Measurements from ENCODE around the gene PGBD5.

Gene PGBD5

GRCh38 chr1:230301822-230302221 is 124.3 kb downstream of the PGBD5 start:
- in situ Hi-C loops (cut with HindIII; ENCODE audit: low sequenced_read_pairs), result no loop called here
- TF ChIP-seq, protein P1, sequence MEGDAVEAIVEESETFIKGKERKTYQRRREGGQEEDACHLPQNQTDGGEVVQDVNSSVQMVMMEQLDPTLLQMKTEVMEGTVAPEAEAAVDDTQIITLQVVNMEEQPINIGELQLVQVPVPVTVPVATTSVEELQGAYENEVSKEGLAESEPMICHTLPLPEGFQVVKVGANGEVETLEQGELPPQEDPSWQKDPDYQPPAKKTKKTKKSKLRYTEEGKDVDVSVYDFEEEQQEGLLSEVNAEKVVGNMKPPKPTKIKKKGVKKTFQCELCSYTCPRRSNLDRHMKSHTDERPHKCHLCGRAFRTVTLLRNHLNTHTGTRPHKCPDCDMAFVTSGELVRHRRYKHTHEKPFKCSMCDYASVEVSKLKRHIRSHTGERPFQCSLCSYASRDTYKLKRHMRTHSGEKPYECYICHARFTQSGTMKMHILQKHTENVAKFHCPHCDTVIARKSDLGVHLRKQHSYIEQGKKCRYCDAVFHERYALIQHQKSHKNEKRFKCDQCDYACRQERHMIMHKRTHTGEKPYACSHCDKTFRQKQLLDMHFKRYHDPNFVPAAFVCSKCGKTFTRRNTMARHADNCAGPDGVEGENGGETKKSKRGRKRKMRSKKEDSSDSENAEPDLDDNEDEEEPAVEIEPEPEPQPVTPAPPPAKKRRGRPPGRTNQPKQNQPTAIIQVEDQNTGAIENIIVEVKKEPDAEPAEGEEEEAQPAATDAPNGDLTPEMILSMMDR (IDR thresholded peaks at IDR 0.05; ENCODE audit: low read depth, low read length), result no peak
- H3K4me3 ChIP-seq (ENCODE audit: low read depth, low read length), result no peak overlapping the region
- no peak for DNase-seq (ENCODE audit: low read depth, low spot score)

DNA sequence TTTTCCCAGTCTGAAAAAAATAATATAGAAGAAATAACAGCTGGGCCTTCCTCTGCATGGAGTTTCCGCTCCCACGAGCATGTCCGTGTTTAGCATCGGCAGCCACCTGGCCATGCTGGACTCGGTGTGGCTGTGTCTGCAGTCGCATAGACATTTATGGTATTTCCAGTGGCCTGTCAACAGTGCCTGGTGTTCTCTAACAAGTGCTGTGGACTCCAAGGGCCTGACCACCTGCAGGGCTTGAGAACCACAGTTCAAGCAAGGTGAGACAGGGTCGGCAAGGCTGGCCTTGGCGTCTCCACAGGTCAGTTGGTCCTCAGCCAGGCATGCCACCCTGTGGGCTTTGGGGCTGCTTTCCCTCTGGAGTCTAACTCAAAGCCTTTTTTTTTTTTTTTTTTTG is 124.8 kb downstream of the PGBD5 start:
- no peak for DNase-seq (ENCODE audit: low read depth, low spot score)
- in situ Hi-C loops (cut with HindIII; ENCODE audit: low sequenced_read_pairs), result no loop called here
- TF ChIP-seq, protein P1 (IDR thresholded peaks at IDR 0.05; ENCODE audit: low read depth, low read length), result no peak
- H3K4me3 ChIP-seq (ENCODE audit: low read depth, low read length), result no peak overlapping the region

DNA sequence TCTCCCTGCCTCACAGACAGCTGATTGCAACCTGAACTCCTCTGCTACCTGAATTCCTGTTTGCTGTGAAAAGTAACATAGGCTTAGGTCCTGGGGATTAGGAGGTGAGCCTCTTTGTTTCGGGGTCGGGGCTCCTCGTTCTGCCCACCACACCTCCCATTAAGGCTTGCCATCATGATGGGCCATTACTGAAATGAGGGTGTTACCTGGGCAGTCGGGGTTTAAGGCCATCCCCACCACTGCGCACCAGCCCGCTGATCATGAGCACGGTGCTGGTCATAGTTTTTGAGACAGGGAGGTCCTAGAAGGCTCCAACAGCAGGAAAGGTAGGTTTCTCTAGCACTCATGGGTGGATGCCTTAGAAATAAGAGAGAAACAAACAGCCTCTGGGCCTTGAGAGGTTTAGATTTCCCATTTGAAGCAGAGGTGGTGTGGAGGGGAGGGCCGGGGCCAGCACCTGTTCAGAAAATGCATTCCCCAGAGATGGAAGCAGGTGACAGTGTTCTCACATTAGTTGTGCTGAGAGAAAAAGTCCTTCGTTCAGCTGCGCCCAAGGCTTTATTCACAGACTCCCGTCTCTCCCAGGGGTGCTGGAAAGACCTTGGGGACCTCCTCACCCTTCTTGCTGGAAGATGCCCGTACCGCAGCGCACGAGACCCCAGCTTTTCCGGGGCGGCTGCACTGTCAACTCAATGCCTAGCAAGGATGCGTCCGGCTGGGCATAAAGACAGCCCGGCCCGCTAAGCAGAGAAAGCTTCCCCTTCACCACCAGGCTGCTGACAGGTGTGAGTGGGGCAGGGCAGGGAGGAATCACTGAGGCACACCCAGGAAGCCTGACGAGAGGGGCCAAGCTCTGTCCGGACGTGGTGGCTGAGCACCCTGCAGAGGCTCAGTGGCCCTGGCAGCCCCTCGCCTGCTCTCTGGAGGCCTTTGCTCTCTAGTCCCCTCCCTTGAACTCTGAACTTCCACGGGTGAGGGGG is 125.5 kb downstream of the PGBD5 start:
- no peak overlapping the region for H3K4me3 ChIP-seq (ENCODE audit: low read depth, low read length)
- TF ChIP-seq, protein P1 (IDR thresholded peaks at IDR 0.05; ENCODE audit: low read depth, low read length), result no peak
- DNase-seq (ENCODE audit: low read depth, low spot score), result no peak
- in situ Hi-C loops (cut with HindIII; ENCODE audit: low sequenced_read_pairs), result no loop called here

DNA sequence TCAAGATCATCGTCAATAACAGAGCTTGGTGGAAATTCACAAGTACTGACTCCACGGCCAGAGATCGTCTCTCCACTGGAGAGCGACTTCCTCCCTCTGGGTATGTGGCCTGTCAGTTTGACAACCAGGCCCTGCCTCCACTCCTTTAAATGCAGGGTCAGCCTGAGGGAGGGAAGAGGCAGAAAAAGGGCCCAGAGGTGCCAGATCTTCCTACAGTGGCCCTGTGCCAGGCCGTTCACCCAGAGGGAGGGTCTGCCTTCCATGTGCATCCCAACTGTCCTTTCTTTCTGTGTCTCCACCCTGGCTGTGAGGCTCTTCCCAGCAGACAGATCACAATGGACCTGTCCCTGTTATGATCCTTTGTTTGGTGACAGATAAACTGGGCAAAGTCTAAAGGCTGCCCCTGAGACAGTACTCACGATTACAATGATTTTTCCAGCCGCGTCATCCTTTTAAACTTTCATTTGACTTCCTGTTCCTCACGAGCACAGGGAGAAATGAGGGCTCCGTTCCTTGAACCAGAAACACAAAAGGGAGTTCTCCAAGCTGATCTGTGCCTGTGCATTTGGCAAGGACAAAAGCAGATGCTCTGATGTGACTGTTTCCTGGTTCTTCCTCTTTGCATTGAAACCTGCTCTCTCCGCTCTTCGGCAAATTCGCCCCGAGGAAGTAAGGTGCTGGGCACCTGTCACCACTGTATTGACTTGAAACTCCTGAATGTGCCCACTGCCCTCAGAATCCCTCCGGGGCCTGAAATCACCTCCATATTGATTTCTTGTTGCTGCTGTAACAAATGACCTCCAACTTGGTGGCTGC is 126.7 kb downstream of the PGBD5 start:
- no peak overlapping the region for H3K4me3 ChIP-seq (ENCODE audit: low read depth, low read length)
- TF ChIP-seq, protein P1 (IDR thresholded peaks at IDR 0.05; ENCODE audit: low read depth, low read length), result no peak
- DNase-seq (ENCODE audit: low read depth, low spot score), result no peak
- in situ Hi-C loops (cut with HindIII; ENCODE audit: low sequenced_read_pairs), result no loop called here

DNA sequence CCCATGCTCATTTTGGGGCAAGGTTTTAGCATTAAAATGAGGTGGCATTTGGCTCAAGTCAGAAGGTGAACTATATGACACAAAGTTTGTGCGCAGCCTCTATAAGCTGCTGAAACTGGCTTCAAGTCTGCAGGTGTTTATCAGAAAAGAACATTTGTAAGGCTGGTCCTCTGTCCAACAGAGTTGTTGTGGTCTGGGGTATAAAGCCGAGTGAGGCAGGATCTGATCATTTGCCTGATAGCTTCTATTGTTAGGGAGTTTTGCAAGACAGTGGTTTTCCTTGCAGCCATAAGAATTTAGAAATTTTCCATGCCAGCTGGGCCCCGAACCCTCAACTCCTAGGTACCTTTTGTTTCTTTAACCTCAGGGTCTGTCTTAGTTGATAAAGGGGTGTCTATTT is 130.8 kb downstream of the PGBD5 start:
- H3K4me3 ChIP-seq (ENCODE audit: low read depth, low read length), result no peak overlapping the region
- TF ChIP-seq, protein P1 (IDR thresholded peaks at IDR 0.05; ENCODE audit: low read depth, low read length), result no peak
- in situ Hi-C loops (cut with HindIII; ENCODE audit: low sequenced_read_pairs), result no loop called here
- no peak for DNase-seq (ENCODE audit: low read depth, low spot score)

DNA sequence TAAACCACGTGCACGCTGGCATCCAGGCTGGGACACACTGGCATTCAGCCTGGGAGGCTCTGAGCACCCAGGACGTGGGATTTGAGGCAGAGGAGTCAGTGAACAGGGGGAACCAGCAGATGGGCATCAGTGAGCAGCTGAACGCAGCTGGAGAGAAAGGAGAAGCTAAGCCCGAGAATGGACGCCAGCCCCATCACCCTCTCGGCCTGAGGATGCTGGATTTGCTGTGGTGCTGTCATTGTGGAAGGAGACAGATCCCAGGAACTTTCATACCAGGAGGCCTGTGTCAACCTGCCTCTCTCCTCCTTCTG is 132.8 kb downstream of the PGBD5 start:
- TF ChIP-seq, protein P1 (IDR thresholded peaks at IDR 0.05; ENCODE audit: low read depth, low read length), result no peak
- no peak for DNase-seq (ENCODE audit: low read depth, low spot score)
- H3K4me3 ChIP-seq (ENCODE audit: low read depth, low read length), result no peak overlapping the region
- in situ Hi-C loops (cut with HindIII; ENCODE audit: low sequenced_read_pairs), result no loop called here

Data from astrocyte of the spinal cord (primary cell).